Stimulated activated CD4-positive, alpha-beta T cell treated with anti-CD3 and anti-CD28 coated beads, TNF-alpha, amount 100 ng/mL, for 48 hours (primary cell): ENCODE data around the gene ZCCHC14.

ENCODE experiments used
- DNase-seq, 3 donors: peaks; one replicate each; pipeline ENCODE4 v3.0.0-alpha.2; 2020; ENCODE audit warnings: low read depth in 3 of 3

ZCCHC14 gene

DNA sequence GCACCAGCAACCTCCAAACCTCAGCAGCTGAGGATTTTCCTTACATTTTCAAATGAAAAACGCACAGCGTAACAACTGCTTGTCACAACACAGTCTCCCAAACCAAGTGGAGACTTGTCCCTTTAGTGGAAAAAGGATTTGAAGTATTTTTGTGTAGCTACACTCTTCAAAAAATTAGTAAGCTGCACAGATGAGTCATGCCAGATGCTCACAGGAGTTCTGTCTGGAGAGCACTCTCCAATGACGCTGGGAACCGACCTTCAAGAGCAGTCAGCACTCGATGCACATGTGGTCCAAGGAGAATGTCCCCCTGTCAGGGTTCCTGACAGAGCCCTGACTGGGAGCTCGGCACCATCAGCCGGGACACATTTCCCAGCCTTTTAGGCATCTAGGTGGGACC is 60.9 kb downstream of the ZCCHC14 start:
- DNase-seq = no peak

GRCh38 chr16:87426423-87427215 is 66.2 kb downstream of the ZCCHC14 start:
- no peak for DNase-seq

DNA sequence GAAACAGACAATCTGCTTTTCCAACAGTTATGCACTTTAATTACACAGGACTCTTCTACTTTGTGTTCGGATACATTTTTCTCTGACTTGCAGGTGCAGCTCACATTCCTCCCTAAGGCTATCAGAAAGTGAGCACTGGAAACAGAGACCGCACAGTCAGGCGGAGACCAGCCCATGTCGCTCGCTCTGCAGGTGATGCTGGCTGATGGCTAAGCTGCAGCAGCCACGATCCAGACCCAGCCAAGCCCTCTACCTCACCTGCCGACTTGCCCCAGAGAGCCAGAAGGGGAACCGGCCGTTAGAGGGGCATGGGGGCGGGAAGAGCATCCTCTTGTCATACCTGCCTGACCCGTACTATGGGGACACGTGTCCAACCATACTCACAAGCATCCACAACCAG is 66.9 kb downstream of the ZCCHC14 start:
- DNase-seq = no peak

- DNase-seq = no peak
Observed at GRCh38 chr16:87424266-87424665, 68.6 kb downstream of the ZCCHC14 start.

DNA sequence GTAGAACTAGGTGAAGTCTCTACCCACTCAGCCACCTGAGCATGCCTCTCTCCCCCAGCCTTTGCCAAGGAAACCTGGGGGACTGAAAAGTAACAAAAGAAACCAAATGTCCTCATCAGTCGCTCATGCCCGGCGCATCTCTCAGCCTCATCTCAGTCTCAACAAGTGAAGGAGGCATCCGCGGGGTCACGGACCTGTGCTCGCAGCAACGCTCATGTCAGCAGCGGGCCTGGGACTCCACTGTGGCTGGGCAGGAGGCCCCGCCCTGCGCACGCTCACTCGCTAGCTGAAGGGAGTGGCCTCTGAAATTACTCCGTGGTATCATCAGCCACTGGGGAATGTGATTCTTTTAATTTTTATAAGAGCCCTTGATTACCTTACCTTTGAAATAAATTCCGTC is 69.4 kb downstream of the ZCCHC14 start:
- no peak for DNase-seq

DNA sequence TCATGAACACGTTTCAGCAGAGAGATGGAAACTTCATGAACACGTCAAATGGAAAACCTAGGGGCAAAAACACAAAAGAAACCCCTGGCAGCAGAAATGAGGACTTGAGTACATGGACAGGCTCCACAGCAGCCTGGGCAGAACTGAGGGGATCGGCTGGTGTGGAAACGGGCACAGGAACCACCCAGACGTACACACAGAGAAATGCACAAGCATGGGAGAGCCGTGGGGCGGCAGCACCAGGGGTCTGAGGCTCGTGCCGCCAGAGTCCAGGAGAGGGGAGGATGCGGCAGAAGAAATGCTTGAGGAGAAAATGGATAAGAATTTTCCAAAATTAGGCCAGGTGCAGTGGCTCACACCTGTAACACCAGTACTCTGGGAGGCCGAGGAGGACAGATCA is 70.7 kb downstream of the ZCCHC14 start:
- no peak for DNase-seq

DNA sequence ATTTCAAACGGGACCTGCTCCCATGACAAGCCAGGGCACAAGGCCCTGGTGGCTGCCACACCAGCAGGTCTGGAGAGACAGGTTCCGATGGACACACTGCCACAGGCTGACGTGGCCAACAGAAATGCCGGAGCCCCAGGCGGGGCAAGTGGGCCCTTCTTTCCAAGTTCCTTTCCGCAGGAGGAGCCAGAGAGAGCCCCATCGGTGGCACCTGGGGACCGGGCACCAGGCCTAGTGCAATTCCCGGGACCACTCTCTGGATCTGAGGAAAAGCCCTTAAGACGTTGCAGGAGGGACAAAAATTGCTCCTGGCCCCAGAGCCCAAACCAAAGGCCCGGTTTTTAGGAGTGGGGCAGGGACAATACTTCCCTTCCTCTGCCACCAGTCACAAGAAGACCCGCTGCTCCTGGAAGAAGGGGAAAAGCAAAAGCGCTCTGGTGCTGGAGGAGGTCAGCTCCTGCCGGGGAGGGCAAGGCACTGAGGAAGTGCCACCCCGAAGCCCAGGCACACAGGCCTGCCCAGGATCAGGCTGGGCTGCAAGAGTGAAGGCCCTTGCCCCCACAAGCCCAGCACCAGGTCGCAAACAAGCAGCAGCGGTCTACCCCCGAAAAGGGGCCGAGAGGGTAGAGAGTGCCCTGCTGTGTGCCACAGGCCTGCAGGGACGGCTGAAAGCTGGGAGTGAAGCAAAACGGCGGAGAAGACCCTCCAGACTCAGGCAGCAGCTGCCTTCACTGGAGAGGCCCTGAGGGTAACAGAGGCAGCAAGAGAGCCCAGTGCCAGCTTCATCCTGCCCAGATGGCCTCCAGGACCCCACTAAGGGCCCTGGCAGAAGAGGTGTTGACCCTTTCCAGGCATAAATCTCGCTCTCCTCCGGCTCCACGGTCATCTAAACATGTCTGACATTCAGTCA is 71.6 kb downstream of the ZCCHC14 start:
- no peak for DNase-seq

GRCh38 chr16:87420026-87421002 is 72.5 kb downstream of the ZCCHC14 start:
- DNase-seq = no peak

GRCh38 chr16:87418644-87419043 is 74.2 kb downstream of the ZCCHC14 start:
- no peak for DNase-seq

- no peak for DNase-seq
Observed at GRCh38 chr16:87418216-87418615, 74.6 kb downstream of the ZCCHC14 start.

- DNase-seq = no peak
Observed at GRCh38 chr16:87417528-87417910, 75.3 kb downstream of the ZCCHC14 start.

GRCh38 chr16:87416826-87417527 is 75.8 kb downstream of the ZCCHC14 start:
- DNase-seq = no peak

DNA sequence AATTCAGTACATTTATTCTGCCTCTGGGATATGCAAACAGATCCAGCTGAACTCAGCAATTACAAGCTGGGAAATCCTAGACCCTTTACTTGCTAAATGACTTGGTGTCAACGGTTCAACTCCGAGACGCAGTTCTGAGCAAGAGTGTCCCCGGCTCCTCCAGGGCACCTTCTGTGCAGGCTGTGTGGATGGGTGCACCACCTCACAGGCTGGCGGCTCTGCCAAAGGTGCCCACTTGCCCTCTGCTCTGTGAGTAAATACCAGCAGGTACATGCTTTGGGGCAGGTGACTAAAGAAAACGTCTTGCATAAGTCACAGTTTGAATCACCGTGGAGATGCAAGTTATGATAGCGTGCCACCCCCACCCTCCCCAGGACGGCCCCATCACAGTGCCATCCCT is 77.4 kb downstream of the ZCCHC14 start:
- DNase-seq = no peak

DNA sequence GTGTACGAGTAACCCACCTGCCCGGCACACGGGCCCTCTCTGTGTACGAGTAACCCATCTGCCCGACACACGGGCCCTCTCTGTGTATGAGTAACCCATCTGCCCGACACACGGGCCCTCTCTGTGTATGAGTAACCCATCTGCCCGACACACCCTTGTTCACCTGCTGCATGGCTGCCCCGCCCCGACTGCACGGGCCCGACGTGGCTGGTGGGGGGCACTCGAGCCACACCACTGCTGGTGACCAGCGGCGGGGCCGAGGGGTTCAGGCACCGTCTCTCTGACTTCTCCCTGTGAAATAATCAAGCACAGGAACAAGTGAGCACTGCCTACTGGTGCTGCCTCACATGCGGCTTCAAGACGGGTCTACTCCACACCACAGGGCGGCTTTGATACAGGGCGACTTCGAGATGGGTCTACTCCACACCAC is 78.6 kb downstream of the ZCCHC14 start:
- DNase-seq = no peak

DNA sequence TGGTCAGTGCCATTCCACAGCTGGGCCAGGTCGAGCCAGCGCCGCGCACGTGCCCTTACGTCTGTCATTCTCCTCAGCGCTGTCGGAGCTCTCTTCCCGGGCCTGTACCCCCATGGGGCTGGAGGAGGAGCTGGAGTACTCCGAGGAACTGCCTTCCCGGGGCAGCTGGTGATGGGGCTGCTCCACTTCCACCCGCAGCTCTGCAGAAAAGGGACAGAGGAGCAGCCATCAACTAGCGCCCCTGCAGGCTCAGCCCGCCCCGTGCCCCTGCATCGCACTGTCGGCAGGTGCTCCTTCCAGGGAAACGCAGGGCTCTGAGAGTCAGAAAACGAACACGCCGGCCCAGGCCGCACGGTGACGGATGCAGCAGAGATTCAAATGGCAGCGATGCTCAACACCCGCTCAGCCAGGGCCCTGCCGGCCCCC is 79.8 kb downstream of the ZCCHC14 start:
- DNase-seq = no peak

DNA sequence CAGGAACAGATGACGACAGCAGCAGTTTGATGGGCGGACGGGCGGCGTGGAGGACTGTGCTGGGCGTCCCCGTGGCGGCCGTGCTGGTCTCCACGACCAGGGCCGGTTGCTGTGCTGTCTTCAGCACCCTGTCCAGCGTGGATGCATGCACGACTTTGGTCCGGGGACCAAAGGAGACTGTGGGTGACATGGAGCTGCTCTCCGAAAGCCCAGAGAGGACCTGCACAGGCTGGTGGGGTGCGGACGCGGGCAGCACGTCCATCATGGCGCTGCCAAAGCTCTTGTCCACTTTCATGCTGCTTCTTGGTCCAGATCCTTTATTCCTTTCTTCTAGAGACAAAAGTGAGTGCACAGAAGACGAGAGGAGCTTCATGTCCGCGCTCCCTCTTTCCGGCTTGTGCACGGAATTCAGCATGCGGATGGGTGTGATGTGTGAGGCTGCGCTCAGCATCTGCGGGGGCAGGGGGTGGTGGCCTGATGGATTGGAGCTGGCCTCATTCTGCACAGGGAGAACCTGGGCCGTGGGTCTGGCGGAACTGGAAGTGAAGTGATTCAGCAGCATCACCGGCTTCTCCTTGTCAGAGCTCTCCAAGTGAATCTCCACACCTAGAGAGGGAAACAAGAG is 80.3 kb downstream of the ZCCHC14 start:
- DNase-seq = no peak

GRCh38 chr16:87411375-87412271 is 81.2 kb downstream of the ZCCHC14 start:
- no peak for DNase-seq

DNA sequence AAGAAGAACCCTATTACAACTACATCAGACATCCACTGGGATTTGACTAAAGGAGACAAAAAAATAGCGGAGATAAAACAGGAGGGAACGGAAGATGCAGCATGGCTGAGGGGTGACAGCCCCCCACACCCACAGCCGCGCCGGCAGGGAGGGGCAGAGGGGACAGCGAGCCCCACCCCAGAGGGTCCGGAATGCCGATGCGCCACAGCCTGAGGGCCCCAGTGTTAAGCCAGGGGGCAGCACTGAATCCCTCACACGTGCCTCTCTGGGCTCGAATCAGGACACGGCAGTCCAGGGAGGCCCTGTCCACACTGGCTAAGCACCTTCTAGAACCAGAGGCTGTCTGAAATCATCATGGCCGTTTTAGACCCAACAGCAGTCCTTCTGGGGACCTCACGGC is 81.9 kb downstream of the ZCCHC14 start:
- no peak for DNase-seq

GRCh38 chr16:87410530-87410929 is 82.3 kb downstream of the ZCCHC14 start:
- no peak for DNase-seq

DNA sequence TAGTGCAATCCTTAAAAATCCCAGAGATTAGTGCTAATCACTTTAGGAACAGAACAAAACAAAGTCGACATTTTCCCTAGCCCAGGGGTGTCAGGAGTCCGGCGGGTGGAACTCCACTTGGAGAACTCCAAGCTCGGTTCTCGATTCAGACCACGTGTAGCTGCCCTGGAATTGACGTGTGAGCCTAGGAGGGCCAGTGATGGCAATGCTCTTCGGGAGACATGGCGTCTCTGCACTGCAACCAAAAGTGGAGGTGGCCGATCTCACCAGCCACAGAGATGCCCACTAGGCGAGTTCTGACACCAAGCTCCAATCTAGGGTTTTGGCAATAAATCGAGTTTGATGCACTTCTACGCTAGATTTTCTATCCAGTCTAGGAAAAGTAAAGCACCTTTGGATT is 83.0 kb downstream of the ZCCHC14 start:
- no peak for DNase-seq
